Stomach smooth muscle (tissue), 2 donors: Measurements from ENCODE around the gene NES.

Source experiments
- H3K27ac ChIP-seq: one replicate; pipeline ENCODE4 v1.7.0; 2013; ENCODE audit warnings: mild to moderate bottlenecking, low read length, inconsistent platforms
- H3K27me3 ChIP-seq, 2 donors: one replicate each; pipeline ENCODE4 v1.7.0; 2013; ENCODE audit warnings: low read length in 2 of 2; ENCODE audit not compliant: insufficient read depth in 2 of 2, control insufficient read depth in 1 of 2
- H3K36me3 ChIP-seq, 2 donors: one replicate each; pipeline ENCODE4 v1.7.0; 2013; ENCODE audit warnings: low read length in 2 of 2; ENCODE audit not compliant: control insufficient read depth in 2 of 2, insufficient read depth in 2 of 2
- H3K4me1 ChIP-seq: one replicate; pipeline ENCODE4 v1.7.0; 2013; ENCODE audit warnings: low read length; ENCODE audit not compliant: control insufficient read depth, insufficient read depth
- H3K4me3 ChIP-seq, 2 donors: one replicate each; pipeline ENCODE4 v1.7.0; 2013; ENCODE audit warnings: low read length in 2 of 2
- H3K9ac ChIP-seq, 2 donors: one replicate each; pipeline ENCODE4 v1.7.0; 2013; ENCODE audit warnings: low read length in 2 of 2, mild to moderate bottlenecking in 1 of 2
- H3K9me3 ChIP-seq, 2 donors: one replicate each; pipeline ENCODE4 v1.7.0; 2013; ENCODE audit warnings: low read length in 2 of 2; ENCODE audit not compliant: control insufficient read depth in 2 of 2
- donor health status: healthy.
- donor health status: Pancreatic carcinoma.

Gene NES

DNA sequence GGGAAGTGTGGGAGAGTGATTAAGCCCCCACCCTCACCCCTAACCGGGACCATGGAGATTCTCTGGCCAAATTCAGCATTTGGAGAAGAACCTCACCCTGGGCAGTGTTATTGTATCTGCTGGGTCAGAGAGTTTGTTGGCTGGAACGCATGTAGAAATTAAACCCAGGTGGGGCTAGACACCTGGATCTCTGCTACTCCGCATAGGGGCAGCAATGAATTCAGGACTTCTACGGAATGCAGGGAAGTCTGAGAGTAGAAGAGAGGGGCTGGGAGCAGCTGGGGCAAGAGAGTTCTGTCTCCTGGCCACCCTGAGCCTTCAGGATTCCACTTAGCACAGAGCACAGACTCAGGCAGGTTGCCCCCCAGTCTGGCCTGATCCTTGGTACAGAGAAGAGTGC lies 31.8 kb upstream of the NES start:
- no peak overlapping the region for H3K4me3 ChIP-seq
- H3K9me3 ChIP-seq = no peaks in the 10 kb centered on the region
- H3K4me1 ChIP-seq = peaks cover 55% of the 10 kb centered on the region
- peak overlapping the region; percentile 18 for H3K27ac ChIP-seq
- no peaks in the 10 kb centered on the region for H3K36me3 ChIP-seq
- H3K9ac ChIP-seq = no peak overlapping the region
- H3K27me3 ChIP-seq = no peaks in the 10 kb centered on the region

DNA sequence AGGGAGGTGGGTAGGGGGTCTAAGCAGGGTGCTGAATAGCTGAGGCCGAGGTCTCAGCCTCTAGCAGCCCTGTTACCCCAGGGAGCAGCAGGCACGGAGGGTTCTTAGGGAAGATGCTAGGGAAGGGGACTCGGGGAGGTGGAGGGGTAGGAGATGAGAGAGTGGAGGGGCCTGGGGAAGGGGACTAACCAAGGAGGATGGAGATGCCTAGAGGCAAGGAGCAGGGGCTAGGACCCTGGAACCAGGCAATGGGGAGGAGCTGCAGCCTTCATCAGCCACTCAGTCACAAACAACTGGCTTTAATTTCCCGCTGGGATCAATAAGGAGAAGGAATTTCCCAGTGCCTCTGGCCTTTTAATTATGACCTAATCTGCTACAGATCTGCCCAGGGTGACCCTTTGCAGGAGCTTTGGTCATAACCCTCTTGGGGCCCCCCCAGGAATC lies 31.0 kb upstream of the NES start:
- H3K9ac ChIP-seq = no peak overlapping the region
- peaks cover 0 to under 1% of the 10 kb centered on the region in 2 donors for H3K27me3 ChIP-seq
- no peaks in the 10 kb centered on the region for H3K9me3 ChIP-seq
- no peak overlapping the region for H3K27ac ChIP-seq
- no peaks in the 10 kb centered on the region for H3K36me3 ChIP-seq
- peaks cover 57% of the 10 kb centered on the region for H3K4me1 ChIP-seq
- H3K4me3 ChIP-seq = no peak overlapping the region

DNA sequence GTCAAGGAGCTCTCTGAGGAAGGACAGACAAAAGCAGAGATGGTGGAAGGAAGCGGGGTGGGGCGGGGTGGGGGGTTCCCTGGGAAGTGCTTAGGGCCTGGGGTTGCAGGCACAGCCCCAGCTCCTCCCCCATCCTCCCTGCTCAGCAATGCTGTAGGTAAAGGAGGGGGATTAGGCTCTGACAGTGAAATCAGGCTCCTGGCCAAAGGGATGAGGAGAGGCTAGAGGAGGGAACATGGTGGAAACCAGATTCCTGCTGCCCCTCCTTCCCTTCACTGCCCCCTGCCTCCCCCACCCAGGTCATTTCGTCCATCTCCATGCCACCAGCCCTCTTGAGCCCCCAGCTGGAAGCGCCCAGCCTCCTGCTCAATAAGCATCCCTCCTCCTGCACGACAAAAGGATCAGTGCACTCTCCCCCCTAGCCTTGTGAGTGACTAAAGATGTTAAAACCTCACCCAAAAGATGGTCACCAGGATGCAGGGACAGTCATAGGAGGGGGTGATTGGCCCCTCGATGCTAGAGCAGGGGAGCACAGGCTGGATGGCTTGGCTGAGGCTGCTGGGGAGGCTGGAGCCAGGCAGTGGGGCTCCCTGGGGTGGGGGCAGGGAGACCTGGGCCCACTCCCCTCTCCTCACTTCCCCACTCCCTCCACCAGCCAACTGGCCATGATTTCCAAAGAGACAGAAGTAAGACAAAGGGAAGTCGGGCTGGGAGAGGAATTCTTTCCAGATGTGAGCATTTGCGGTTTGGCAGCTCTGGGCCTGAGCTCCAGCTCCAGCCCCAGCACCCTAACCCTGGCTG lies 30.4 kb upstream of the NES start:
- no peak overlapping the region for H3K4me3 ChIP-seq
- no peaks in the 10 kb centered on the region for H3K36me3 ChIP-seq
- H3K27me3 ChIP-seq = peaks cover 0 to 3% of the 10 kb centered on the region in 2 donors
- peaks cover 57% of the 10 kb centered on the region for H3K4me1 ChIP-seq
- no peak overlapping the region for H3K27ac ChIP-seq
- H3K9ac ChIP-seq = no peak overlapping the region
- no peaks in the 10 kb centered on the region for H3K9me3 ChIP-seq

DNA sequence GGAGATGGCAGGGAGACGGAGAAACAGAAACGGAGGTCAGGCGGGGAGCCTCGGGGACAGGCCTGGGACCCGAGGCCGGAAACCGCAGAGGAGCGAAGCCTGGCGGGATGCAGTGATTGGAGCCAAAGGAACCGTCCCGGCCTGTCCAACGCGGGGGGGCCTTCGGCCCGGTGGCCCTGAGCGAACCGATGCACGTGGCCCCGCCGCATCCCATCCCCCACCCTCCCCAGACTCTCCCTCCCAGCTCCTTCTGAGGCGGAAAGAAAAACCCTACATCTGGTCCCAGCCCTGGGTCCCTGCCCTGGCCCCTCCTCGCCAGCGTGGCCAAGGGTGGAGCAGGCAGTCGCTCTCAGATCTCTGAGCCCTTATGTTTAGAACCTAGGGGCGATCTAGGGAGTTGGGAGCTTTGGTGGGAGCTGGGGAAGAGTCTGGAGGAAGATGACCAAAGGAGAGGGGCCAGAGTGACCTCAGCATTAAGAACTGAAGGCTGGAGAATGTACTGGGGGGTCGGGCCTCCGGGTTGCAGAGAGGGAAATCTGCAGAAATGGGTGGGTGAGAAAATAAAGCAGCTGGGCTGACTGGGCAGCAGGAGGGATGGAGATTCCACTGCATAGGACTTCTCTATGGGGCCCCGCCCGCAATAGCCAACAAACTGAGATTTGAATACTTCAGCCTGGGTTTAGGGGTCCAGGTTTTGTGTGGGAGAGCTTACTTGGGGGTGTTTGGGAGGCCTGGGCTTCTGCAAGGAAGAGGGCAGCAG lies 29.6 kb upstream of the NES start:
- H3K4me3 ChIP-seq = peak overlapping the region; percentile 63 to 74
- peak overlapping the region; percentile 67 for H3K27ac ChIP-seq
- peaks cover 0 to 3% of the 10 kb centered on the region in 2 donors for H3K27me3 ChIP-seq
- H3K9me3 ChIP-seq = no peaks in the 10 kb centered on the region
- H3K9ac ChIP-seq = peak overlapping the region; percentile 71 to 76
- no peaks in the 10 kb centered on the region for H3K36me3 ChIP-seq
- H3K4me1 ChIP-seq = peaks cover 57% of the 10 kb centered on the region

DNA sequence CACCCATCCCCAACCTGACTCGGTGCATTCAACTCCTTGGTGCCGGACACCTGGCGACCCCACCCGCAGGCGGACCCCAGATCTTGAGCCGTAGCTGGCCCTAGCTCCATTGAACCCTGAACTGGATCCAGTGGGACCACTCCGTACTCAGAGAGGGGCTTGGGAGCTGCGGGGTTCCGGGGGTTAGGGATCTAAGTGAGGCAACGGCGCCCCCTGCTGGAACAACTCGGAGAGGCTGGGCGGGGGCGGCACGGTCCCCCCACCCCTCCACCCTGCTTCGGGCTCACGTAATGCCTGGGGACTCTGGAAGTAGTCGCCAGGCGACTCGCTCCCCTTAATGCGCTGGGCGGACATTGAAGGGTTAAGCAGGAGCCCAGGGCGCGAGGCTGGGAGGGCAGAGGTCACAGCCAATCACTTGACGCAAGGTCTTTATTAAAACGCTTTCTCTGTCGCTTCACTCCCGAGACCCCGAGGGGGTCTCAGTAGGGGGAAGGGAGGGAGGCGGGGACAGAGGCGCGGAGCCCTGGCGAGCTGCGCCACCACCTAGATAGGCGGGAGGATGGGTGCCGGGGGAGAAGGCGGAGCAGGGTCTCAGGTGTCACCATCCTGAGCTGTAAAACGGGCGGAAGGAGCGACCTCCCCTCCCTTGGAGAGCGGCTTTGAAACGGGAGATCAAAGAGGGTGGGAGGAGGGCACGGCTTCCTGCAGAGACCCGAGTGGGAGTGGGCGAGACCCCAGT lies 28.9 kb upstream of the NES start:
- peaks cover 0 to 9% of the 10 kb centered on the region in 2 donors for H3K27me3 ChIP-seq
- H3K4me3 ChIP-seq = peak overlapping the region; percentile 63 to 74
- H3K9ac ChIP-seq = peak overlapping the region; percentile 71 to 76
- peaks cover 57% of the 10 kb centered on the region for H3K4me1 ChIP-seq
- no peaks in the 10 kb centered on the region for H3K9me3 ChIP-seq
- H3K27ac ChIP-seq = peak overlapping the region; percentile 67
- H3K36me3 ChIP-seq = no peaks in the 10 kb centered on the region

DNA sequence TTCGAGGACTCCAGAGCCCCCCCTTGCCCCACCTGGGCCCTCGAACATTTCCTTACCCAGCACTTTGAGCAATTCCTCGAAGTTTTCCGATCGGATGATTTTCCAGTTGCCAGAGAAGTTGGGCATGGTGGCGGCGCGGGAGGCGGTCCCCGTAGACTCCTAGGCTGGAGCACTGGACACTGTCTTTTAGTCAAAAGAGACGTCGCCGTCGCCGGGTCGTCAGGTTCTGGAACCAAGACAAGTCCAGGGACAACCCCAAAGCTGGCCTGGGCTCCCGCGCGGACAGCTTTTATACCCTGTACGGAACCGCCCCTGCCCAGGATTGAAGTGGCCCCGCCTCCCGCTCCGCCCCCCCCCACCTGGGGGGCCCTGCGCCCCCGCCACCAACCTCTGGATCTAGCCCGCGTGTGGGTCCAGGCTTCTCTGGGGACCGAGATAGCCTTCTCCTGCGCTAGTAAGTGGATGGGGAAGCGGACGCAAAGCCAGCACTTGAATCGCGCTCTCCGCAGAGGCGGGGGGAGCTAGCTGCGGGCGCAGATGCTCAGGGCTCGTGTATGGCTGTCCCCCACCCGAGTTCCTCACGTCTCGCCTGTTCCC lies 28.2 kb upstream of the NES start, which contains the start of gene CRABP2:
Gene CRABP2, minus strand, starts transcription at position 263 of the 597 bp plus-strand sequence. Its CDS starts 137 bp downstream, at position 126.
- Histone ChIP-seq H3K4me3 (peak within 1 kb of the TSS; percentile 63 to 74), H3K4me1 (peaks cover 52% of the 10 kb centered on the region), H3K36me3 (no peaks in the 10 kb centered on the region), H3K27ac (peak within 1 kb of the TSS; percentile 67), H3K27me3 (peaks cover 0 to 12% of the 10 kb centered on the region in 2 donors), H3K9me3 (no peaks in the 10 kb centered on the region), H3K9ac (peak within 1 kb of the TSS; percentile 71 to 76)

DNA sequence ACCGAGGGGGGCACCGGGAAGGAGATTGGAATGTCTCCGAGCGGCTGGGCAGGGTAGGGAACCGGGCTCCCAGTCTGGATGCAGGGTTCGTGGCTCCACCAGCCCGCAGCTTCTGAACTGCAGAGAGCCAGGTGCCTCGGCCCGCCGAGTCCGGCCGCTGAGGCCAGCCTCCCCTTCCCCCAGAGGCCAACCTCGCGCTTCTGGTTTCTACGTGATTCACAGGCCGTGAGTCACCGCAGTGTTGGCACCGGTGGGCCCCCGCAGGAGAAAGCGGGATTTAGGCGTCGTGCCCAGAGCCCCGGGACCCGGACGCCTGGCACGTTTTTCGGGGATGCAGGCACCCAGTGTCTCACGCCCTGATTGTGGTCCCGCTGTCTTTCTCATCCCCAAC lies 27.7 kb upstream of the NES start:
- H3K36me3 ChIP-seq = no peaks in the 10 kb centered on the region
- H3K9me3 ChIP-seq = no peaks in the 10 kb centered on the region
- peaks cover 0 to 14% of the 10 kb centered on the region in 2 donors for H3K27me3 ChIP-seq
- H3K27ac ChIP-seq = no peak overlapping the region
- H3K4me3 ChIP-seq = peak overlapping the region; percentile 63 to 74
- H3K4me1 ChIP-seq = peaks cover 48% of the 10 kb centered on the region
- peak overlapping the region; percentile 36 to 76 for H3K9ac ChIP-seq

DNA sequence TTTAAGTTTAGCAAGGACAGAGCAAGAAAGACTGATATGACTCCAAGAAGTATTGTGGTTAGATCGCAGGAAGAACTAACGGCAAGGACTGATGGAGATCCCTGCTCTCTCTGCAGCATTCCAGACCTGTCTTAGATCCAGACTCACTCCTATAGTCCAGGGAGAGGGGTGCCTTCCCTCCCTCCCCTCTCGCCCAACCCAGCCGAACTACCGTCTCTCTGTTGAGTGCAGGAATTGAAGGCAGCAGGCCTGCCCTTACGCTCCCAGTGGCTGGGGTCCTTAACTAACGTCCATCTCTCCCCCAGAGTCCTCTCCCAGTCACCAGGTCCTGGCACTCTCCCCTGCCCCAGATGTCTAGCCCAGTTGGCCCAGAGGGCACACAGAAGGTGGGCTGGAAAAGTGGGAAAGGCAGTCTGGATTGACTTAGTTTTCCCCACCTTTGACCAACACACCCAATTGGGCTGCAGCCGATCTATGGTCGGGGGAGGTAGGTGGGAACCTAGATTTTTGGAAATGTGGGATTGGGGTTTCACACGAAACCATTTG lies 27.0 kb upstream of the NES start:
- no peak overlapping the region for H3K27ac ChIP-seq
- peaks cover 41% of the 10 kb centered on the region for H3K4me1 ChIP-seq
- no peaks in the 10 kb centered on the region for H3K9me3 ChIP-seq
- H3K4me3 ChIP-seq = peak overlapping the region in 1 of 2 donors; percentile 74
- H3K36me3 ChIP-seq = no peaks in the 10 kb centered on the region
- no peak overlapping the region for H3K9ac ChIP-seq
- H3K27me3 ChIP-seq = peaks cover under 1 to 14% of the 10 kb centered on the region in 2 donors

DNA sequence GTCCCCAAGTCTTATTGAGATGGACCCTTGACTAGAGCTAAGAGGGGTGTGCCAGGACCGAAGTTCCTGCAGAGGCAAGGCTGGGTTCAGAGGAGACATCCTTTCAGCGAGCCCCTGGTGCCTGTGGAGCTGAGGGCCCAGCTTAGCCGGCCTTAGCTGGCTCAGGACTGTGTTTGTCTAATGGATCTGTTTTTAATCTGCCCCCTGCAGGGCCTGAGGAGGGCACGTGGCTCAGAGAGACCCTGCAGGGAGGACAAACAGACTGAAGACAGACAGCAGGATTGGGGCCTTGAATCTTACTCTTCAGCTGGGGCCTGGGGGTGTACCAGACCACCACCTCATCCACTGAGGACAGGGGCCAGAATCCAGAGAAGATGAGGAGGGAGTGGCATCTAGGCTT lies 26.5 kb upstream of the NES start:
- Histone ChIP-seq H3K9me3 (no peaks in the 10 kb centered on the region), H3K36me3 (no peaks in the 10 kb centered on the region), H3K9ac (no peak overlapping the region), H3K4me3 (no peak overlapping the region), H3K27me3 (peaks cover 3 to 14% of the 10 kb centered on the region in 2 donors), H3K27ac (no peak overlapping the region), H3K4me1 (peaks cover 37% of the 10 kb centered on the region)

DNA sequence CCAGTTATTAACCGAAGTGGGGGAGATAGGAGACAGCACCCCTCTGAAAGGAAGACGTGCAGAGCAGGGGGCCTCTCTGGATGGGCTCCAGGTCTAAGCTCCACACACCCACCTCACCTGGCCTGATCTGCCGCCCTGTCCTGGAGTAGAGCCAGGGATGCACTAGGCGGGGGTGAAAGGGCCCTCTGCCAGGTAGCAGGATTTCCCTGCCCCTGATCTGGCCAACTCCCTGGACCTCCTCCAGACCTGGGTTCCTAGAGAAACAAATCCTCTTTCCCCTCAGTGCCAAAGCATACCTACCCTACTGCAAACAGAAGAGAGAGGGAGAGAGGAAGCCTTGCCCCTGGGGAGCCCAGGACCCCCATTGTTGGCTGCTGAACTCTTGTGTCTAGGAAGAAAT lies 26.1 kb upstream of the NES start:
- Histone ChIP-seq H3K36me3 (no peaks in the 10 kb centered on the region), H3K27me3 (peaks cover 3 to 14% of the 10 kb centered on the region in 2 donors), H3K27ac (no peak overlapping the region), H3K9me3 (no peaks in the 10 kb centered on the region), H3K9ac (no peak overlapping the region), H3K4me1 (peaks cover 34% of the 10 kb centered on the region), H3K4me3 (no peak overlapping the region)
